ENCODE data around the gene ZNF622. TPM values are rescaled to one million over a fixed set of nuclear protein-coding genes. Genes with fewer than 3 reads are reported as not detected.

Gene ZNF622
- total RNA-seq, 1 donor from 2014 or later = 65.2 TPM

DNA sequence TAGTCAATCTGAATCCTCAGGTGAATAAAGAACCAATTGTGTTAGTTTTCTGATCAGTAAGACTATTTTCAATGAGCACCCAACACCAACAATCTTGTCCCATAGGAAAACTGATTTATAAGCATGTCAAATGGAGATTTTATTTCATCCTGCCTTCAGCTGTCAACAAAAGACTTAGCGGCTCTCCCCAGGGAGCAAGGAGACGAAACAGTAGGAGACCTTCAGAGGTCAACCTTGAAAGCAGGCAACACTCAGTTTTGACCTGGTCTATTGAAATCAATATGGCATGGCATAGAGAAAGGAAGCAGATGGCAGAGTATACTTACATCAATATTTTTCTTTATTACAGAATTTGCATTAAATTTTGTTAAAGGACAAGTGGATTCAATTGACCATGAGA is 34.1 kb downstream of the ZNF622 start:
- H3K27me3 ChIP-seq (ENCODE audit: control insufficient read depth, insufficient read depth, low read length) = peaks cover 8% of the 10 kb centered on the region
- H3K36me3 ChIP-seq (ENCODE audit: control insufficient read depth, insufficient read depth, low read length) = no peaks in the 10 kb centered on the region
- no peak overlapping the region for H3K4me3 ChIP-seq (ENCODE audit: low read depth, low read length)
- no peak for DNase-seq (ENCODE audit: low read depth)
- TF ChIP-seq, protein P1, sequence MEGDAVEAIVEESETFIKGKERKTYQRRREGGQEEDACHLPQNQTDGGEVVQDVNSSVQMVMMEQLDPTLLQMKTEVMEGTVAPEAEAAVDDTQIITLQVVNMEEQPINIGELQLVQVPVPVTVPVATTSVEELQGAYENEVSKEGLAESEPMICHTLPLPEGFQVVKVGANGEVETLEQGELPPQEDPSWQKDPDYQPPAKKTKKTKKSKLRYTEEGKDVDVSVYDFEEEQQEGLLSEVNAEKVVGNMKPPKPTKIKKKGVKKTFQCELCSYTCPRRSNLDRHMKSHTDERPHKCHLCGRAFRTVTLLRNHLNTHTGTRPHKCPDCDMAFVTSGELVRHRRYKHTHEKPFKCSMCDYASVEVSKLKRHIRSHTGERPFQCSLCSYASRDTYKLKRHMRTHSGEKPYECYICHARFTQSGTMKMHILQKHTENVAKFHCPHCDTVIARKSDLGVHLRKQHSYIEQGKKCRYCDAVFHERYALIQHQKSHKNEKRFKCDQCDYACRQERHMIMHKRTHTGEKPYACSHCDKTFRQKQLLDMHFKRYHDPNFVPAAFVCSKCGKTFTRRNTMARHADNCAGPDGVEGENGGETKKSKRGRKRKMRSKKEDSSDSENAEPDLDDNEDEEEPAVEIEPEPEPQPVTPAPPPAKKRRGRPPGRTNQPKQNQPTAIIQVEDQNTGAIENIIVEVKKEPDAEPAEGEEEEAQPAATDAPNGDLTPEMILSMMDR (IDR thresholded peaks at IDR 0.05; ENCODE audit: insufficient read depth, low read length, poor library complexity, severe bottlenecking) = no peak

DNA sequence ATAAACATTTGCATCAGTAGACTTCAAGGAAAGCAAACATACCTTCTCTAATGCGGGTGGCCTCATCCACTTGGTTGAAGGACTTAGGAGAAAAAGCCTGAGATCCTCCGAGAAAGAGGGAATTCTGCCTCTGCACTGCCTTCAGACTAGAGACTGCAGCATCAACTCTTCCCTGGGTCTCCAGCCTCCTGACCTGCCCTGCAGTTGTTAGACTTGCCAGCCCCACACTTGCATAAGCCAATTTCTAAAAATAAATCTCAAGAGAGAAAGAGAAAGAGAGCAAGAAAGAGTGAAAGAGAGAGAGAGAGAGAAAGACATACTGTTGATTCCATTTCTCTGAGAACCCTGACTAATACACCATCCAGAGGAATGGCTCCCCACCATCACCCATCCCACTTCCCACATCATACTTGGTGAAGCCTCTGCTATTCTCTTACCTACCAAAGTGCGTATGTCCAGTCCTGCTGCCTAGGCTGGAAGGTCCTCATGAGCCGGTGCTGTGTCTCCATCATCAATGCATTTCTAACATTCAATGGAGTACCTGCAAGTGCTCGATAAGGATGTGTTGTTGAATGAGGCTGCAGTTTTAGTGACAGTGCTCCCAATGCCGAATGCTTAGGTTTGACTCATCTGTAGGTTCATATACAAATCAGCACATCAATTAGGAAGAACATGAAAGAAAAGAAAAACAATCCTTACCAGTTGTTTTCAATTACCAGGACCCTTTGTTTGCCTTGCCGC is 35.1 kb downstream of the ZNF622 start:
- no peaks in the 10 kb centered on the region for H3K36me3 ChIP-seq (ENCODE audit: control insufficient read depth, insufficient read depth, low read length)
- no peak overlapping the region for H3K4me3 ChIP-seq (ENCODE audit: low read depth, low read length)
- DNase-seq (ENCODE audit: low read depth) = no peak
- TF ChIP-seq, protein P1 (IDR thresholded peaks at IDR 0.05; ENCODE audit: insufficient read depth, low read length, poor library complexity, severe bottlenecking) = no peak
- peaks cover 8% of the 10 kb centered on the region for H3K27me3 ChIP-seq (ENCODE audit: control insufficient read depth, insufficient read depth, low read length)

DNA sequence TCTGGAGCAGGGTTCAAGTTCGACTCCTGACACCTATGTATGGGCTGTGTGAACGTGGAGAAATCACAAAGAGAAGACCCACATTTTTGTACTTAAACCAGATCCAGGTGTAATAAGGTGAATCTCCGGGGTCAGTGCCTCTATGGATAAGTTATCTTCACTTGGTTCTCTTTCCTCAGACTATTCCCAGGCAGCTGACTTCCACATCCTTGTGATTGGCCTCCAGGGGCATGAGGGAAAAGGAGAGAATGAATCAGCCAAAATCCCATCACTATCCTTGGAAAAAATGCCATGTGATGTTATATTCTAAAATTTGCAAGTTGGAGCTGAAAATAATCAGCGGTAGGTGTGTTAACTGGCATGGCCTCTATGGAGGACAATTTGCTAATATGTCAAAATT is 37.2 kb downstream of the ZNF622 start:
- TF ChIP-seq, protein P1 (IDR thresholded peaks at IDR 0.05; ENCODE audit: insufficient read depth, low read length, poor library complexity, severe bottlenecking) = no peak
- Histone ChIP-seq H3K27me3 (ENCODE audit: control insufficient read depth, insufficient read depth, low read length) (peaks cover 6% of the 10 kb centered on the region), H3K4me3 (ENCODE audit: low read depth, low read length) (no peak overlapping the region), H3K36me3 (ENCODE audit: control insufficient read depth, insufficient read depth, low read length) (no peaks in the 10 kb centered on the region)
- DNase-seq (ENCODE audit: low read depth) = no peak

DNA sequence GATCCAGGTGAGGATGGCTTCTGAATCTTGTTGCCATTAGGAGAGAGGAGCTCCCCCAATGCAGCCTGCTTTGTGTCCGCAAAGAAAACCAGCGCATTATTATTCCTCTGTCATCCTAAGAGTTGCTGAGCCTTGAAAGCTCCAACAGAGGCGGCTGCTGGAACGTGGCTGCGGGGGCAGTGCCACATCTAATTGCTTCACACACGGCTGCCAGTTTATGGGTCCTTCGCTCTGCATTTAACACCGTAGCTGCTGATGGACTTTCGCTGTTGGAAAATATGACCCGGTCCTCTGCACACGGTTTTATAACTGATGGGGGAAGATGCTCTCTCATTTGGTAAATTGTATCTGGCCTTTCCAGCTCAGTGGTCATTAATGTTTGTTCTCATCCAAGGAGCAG is 38.0 kb downstream of the ZNF622 start:
- TF ChIP-seq, protein P1 (IDR thresholded peaks at IDR 0.05; ENCODE audit: insufficient read depth, low read length, poor library complexity, severe bottlenecking) = no peak
- H3K4me3 ChIP-seq (ENCODE audit: low read depth, low read length) = no peak overlapping the region
- H3K27me3 ChIP-seq (ENCODE audit: control insufficient read depth, insufficient read depth, low read length) = peaks cover 6% of the 10 kb centered on the region
- H3K36me3 ChIP-seq (ENCODE audit: control insufficient read depth, insufficient read depth, low read length) = no peaks in the 10 kb centered on the region
- DNase-seq (ENCODE audit: low read depth) = no peak

DNA sequence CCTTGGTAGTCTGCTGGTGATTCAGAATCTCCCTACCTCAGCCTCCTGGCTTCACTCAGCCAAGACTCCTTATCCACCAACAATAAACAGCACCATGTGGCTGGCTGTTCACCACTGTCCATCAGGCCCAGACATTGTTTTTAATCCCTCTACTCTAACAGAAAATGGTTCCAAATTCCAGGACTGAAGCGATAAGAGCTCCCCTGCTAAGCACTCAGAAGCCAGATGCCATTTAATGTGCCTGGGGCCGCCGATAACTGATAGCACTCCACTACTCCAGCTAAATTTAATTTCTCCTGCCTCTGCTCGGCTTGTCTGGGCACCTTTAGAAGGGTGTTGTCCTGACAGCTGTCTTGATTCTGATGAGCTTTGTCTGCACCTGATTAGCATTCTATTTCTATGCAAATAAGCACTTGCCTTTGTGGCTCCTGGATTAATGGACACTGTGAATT is 47.1 kb downstream of the ZNF622 start:
- no peak overlapping the region for H3K4me3 ChIP-seq (ENCODE audit: low read depth, low read length)
- no peaks in the 10 kb centered on the region for H3K27me3 ChIP-seq (ENCODE audit: control insufficient read depth, insufficient read depth, low read length)
- H3K36me3 ChIP-seq (ENCODE audit: control insufficient read depth, insufficient read depth, low read length) = no peaks in the 10 kb centered on the region
- no peak for DNase-seq (ENCODE audit: low read depth)
- TF ChIP-seq, protein P1 (IDR thresholded peaks at IDR 0.05; ENCODE audit: insufficient read depth, low read length, poor library complexity, severe bottlenecking) = no peak
